Left forelimb (tissue), 1 donor: ENCODE data around the gene RPS25.
A peak's percentile ranks its signal among the peaks of the same experiment; 100 is the strongest.
"Not testable (repeated sequence)": the region's sequence is repeated elsewhere in the genome, so short reads cannot be mapped to it uniquely, and the experiment has no call there.

Experiments used
- DNase-seq: peaks from one replicate; pipeline ENCODE4 v3.0.0-alpha.2; 2018; ENCODE audit warnings: low spot score

The RPS25 gene

DNA sequence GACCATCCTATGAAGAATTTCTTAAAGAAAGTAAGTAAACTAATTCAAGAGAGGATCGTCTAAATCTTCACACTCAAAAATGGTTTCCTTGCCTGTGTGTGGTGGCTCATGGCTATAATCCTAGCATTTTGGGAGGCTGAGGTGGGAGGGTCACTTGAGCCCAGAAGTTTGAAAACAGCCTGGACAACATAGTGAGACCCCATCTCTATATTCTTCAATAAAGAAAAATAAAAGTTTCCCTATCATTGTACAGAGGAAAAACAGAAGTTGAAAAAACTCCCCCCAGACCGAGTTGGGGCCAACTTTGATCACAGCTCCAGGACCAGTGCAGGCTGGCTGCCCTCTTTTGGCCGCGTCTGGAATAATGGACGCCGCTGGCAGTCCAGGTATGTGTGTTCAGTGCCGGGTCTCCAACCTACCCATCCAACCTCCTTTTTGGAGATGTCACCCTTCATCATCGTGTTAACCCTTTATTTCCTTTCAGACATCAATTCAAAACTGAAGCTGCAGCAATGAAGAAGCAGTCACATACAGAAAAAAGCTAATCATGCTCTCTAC lies 3.0 kb downstream of the RPS25 start:
- DNase-seq: no peak

DNA sequence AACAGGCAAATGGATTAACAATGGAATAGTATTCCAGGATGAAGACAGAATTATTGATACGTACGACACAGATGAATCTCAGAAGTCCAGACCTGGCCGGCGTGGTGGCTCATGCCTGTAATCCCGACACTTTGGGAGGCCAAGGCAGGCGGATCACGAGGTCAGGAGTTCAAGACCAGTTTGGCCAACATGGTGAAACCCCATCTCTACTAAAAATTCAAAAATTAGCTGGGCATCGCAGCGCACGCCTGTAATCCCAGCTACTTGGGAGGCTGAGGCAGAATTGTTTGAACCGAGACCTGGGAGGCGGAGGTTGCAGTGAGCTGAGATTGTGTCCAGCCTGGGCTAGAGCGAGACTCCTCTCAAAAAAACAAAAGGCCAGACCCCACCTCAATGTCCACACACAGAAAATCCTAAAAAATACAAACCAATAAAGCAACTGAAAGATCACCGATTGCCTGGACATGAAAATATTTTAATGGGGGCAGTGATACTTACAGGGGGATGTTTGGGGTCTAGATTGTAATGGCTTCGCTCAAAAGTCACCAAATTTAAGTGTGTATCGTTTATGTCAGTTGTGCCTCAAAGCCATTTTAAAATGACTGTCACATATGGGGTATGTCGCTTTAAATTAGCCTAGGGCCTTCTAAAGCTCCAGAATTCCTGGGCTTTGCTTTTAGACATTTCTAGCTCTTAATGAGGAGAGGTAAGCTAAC lies 3.8 kb downstream of the RPS25 start:
- DNase-seq: no peak

DNA sequence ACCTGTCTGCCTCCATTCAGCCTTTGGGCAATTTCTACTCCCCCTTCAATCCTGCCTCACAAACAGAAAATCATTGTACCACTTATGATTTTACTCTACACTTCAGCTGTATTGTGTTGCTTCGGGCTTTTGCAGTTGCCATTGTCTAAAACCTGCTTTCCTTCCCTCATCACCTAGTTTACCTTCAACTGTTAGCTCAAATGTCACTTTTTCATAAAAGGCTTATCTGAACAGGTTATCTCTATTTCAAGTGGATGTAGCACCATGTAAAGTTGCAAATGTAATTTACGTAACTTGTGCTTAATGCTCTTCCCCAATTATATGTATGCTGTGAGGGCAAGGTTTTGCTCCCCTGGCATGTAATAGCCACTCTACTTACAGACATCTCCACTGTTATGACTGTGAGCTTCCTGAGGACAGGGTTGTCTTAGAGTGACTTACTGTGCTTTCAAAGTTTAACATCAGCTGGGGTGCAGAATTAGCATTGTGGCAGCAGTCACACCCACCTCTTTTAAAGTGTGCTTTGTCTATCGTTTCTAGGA lies 5.4 kb downstream of the RPS25 start:
- no peak for DNase-seq

- no peak for DNase-seq
Measured at GRCh38 chr11:119011476-119012053, 6.6 kb downstream of the RPS25 start.

GRCh38 chr11:119006656-119007055 lies 11.5 kb downstream of the RPS25 start:
- no peak for DNase-seq

DNA sequence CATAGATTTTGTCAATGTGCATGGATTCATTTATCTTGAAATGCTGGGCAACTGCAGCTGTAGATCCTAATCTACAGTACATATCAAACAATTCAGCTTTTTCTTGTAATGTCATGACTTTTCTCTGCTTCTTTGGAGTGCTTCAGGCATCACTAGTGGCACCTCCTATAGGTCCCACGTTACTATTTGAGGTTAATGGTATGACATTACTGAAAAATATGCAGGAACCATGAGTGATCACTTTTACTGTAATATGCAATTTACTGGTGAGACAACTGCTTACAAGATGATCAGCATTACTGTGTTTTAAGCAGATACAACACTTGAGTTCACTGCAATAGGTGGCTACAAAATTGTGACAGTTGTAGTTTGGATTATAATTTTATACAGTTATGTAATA lies 17.2 kb downstream of the RPS25 start:
- no peak for DNase-seq

DNA sequence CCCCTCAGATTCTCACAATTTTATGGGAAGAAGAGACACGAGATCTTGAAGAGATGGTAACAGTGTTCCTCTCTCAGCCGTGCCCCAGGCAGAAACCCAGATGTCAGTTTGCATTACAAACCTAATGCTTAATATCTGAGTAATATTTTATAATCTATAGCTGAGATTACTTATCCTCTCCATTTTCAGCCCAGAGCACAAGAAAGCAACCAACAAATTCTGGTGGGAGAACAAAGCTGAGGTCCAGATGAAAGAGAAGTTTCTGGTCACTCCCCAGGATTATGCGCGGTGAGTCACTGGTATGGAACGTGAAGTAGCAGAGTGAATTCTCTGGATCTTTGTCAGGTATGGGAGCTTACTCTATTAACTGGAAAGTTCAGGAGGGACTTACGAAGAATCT lies 19.3 kb downstream of the RPS25 start:
- DNase-seq: no peak

DNA sequence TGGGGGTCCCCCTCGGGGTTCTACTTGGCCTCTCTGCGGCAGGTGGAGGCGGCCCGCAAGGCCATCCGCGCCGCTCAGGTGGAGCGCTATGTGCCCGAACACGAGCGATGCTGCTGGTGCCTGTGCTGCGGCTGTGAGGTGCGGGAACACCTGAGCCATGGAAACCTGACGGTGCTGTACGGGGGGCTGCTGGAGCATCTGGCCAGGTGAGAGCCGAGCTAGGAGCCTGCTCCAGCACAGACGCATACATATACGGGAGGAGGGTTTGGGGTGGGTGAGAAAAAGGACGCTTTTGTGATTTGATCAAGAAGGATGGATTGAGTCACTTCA lies 19.8 kb downstream of the RPS25 start:
- no peak for DNase-seq

- DNase-seq: peak; percentile 93
Measured at GRCh38 chr11:118997627-118998387, 20.3 kb downstream of the RPS25 start, which contains the start of gene CENATAC. TSS of gene CENATAC (plus strand) at chr11:118998138. CDS start at chr11:118998198, 60 bp downstream.

DNA sequence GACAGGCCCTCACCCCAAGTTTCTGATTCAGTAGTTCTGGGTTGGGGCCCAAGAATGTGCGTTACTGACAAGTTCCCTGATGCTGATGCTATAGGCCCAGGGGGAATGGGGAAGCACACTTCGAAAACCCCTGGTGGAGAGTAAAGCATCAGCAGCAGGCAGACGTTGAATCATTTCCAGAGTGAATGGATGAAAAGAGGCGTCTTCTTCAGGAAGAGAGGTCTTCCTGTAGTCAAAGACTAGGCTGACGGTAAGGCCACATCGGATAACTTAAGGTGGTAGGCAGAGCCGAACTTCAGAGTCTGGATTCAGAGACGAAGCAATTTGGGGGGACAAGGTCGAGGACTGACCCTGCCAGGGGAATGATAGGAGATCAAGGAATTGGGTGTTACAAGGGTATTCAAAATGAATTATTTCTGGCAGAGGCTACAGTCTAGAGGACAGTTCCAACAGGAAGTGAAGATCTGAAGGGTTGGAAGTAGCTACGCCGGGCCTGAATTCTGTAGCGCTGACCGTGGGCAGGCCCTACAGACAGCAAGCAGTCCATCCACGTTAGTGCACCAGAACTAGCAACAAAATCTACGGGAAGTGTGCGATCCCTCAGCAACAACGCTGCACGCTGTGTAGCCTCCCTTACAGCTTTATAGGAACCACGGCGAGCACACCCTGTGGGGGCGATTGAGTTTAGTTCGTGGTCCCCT lies 21.1 kb downstream of the RPS25 start:
- DNase-seq: no peak

GRCh38 chr11:118991486-118992038 lies 26.6 kb downstream of the RPS25 start:
- not testable (repeated sequence) for DNase-seq

GRCh38 chr11:118988280-118988679 lies 29.9 kb downstream of the RPS25 start:
- no peak for DNase-seq

DNA sequence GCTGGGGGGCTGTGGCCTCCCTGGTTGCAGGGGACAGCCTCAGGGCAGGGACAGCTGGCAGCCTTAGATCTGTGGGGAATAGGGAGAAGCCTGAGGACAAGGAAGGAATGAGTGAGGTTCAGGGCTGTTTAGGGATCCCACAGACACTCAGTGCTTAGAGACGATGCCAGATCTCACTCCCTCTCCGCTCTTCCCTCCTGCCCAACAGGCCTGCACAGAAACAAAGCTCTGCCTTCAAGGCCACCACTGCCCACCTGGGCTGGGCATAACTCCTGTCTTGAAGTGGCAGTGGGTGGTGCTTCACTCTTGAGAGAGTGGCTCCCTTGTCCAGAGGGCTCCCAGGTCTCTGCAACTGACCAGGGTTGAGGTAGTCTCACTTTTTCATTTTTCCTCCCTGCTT lies 33.3 kb downstream of the RPS25 start:
- no peak for DNase-seq

DNA sequence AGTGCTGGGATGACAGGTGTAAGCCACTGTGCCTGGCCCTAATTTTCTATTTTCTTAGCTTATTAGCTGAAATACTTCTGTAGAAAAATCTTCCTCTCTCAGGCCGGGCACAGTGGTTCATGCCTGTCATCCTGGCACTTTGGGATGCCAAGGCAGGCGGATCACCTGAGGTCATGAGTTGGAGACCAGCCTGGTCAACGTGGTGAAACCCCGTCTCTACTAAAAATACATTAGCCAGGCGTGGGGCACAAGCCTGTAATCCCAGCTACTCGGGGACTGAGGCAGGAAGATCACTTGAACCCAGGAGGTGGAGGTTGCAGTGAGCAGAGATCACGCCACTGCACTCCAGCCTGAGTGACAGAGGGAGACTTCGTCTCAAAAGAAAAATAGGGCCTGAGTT lies 33.8 kb downstream of the RPS25 start:
- DNase-seq: not testable (repeated sequence)

DNA sequence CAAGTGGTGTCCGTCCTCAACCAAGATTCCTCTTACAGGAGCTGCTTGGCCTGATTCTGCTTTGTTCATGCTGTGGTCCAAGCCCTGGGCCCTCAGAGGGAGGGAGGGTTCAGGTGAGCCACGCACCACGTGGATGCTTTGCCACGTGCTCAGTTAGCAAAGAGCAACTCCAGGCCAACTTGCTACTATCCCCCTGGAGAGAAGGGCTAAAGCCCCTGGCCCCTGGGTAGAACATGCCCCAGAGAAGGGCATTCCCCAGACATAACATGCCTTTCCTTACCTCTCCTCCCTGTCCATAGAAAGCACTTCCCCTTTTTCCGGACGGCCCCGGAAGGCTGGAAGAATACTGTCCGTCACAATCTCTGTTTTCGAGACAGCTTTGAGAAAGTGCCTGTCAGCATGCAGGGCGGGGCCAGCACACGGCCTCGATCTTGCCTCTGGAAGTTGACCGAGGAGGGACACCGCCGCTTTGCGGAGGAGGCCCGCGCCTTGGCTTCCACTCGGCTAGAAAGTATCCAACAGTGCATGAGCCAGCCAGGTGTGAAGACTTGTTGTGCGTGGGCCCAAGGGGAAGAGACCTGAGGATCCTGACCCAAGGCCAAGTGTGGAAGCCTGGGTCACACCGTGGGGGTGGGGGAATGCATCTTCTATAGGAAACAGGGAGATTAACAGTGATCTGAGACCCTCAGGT lies 37.8 kb downstream of the RPS25 start:
- no peak for DNase-seq

DNA sequence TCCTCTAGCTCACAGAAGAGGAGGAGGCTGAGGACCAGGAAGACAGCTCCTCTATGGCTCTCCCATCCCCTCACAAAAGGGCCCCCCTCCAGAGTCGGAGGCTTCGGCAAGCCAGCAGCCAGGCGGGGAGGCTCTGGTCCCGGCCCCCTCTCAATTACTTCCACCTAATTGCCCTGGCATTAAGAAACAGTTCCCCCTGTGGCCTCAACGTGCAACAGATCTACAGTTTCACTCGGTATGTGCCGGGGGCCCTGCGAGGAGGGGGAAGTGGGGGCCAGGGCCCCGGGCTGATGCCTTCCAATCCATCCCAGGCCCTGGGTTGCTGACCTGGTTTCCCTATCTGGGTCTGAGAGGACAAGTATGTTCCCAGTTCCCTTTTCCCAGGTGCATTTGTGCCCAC lies 38.7 kb downstream of the RPS25 start:
- no peak for DNase-seq

- DNase-seq: no peak
Measured at GRCh38 chr11:118975771-118976709, 42.1 kb downstream of the RPS25 start.

GRCh38 chr11:118973985-118974384 lies 44.2 kb downstream of the RPS25 start:
- DNase-seq: no peak

DNA sequence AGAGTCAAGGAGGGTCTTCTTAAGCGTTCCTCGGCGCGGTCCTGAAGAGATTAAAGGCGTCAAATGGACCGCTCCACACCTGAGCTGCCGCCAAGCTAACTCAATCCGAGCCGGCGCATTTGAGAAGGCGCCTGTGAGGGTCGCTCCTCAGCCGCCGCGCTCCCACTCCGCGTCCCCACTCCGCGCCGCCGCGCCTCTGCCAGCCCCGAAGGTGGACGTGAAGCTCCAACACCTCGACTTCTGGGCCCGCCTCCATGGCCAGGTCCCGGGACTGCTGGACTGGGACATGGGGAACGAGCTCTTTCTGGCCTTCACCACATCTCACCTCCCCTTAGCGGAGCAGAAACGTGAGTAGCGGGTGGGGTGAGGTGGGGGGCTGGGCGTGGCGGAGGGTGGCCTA lies 46.5 kb downstream of the RPS25 start, which contains the start of gene FOXR1:
Gene FOXR1 (plus strand): TSS at position 116 of the 400 bp plus-strand sequence. CDS start 171 bp downstream, at position 287.
- DNase-seq: no peak

GRCh38 chr11:118969508-118969907 lies 48.6 kb downstream of the RPS25 start:
- DNase-seq: not testable (repeated sequence)
